Hematopoietic multipotent progenitor cell (in vitro differentiated cells): ENCODE results near the gene GREM2. TPM values are rescaled to one million over a fixed set of nuclear protein-coding genes. Genes with fewer than 3 reads are reported as not detected.

ENCODE experiments used
- DNase-seq, 3 donors: peaks; one replicate each; pipeline ENCODE4 v3.0.0-alpha.2; 2011 to 2015; ENCODE audit warnings: low read depth in 2 of 3, low spot score in 2 of 3
- total RNA-seq: library from RNA; depleted of rRNA; stranded (reverse); fragments of >200 nt; gene quantifications from one replicate; pipeline ENCODE4 v1.2.3, GENCODE V29; 2012

Gene GREM2
- total RNA-seq, 1 donor: not detected

- no peak for DNase-seq
Measured at GRCh38 chr1:240503558-240503957, 108.4 kb downstream of the GREM2 start.

- no peak for DNase-seq
Measured at GRCh38 chr1:240503036-240503435, 108.9 kb downstream of the GREM2 start.

GRCh38 chr1:240501115-240501514 is 110.8 kb downstream of the GREM2 start:
- no peak for DNase-seq

- no peak for DNase-seq
Measured at GRCh38 chr1:240500647-240501046, 111.3 kb downstream of the GREM2 start.

GRCh38 chr1:240499012-240499411 is 112.9 kb downstream of the GREM2 start:
- DNase-seq: no peak

- DNase-seq: no peak
Measured at GRCh38 chr1:240498335-240498734, 113.6 kb downstream of the GREM2 start.

- no peak for DNase-seq
Measured at GRCh38 chr1:240497908-240498307, 114.0 kb downstream of the GREM2 start.

- DNase-seq: no peak
Measured at GRCh38 chr1:240496941-240497340, 115.0 kb downstream of the GREM2 start.

- no peak for DNase-seq
Measured at GRCh38 chr1:240496356-240496755, 115.6 kb downstream of the GREM2 start.

GRCh38 chr1:240495601-240496000 is 116.4 kb downstream of the GREM2 start:
- no peak for DNase-seq

GRCh38 chr1:240492832-240493440 is 119.0 kb downstream of the GREM2 start:
- DNase-seq: peak in 2 of 3 donors; percentile 16 to 24

GRCh38 chr1:240491796-240492195 is 120.2 kb downstream of the GREM2 start:
- no peak for DNase-seq

GRCh38 chr1:240491156-240491555 is 120.8 kb downstream of the GREM2 start:
- DNase-seq: no peak

GRCh38 chr1:240487493-240487892 is 124.5 kb downstream of the GREM2 start:
- no peak for DNase-seq

- no peak for DNase-seq
Measured at GRCh38 chr1:240486611-240487010, 125.3 kb downstream of the GREM2 start.

GRCh38 chr1:240484804-240485443 is 127.0 kb downstream of the GREM2 start:
- DNase-seq: no peak

- DNase-seq: no peak
Measured at GRCh38 chr1:240478536-240478935, 133.4 kb downstream of the GREM2 start.

- no peak for DNase-seq
Measured at GRCh38 chr1:240475832-240476231, 136.1 kb downstream of the GREM2 start.

- DNase-seq: no peak
Measured at GRCh38 chr1:240474133-240474614, 137.8 kb downstream of the GREM2 start.

GRCh38 chr1:240468656-240469055 is 143.3 kb downstream of the GREM2 start:
- no peak for DNase-seq

GRCh38 chr1:240467895-240468294 is 144.1 kb downstream of the GREM2 start:
- DNase-seq: no peak

- DNase-seq: no peak
Measured at GRCh38 chr1:240466509-240466908, 145.4 kb downstream of the GREM2 start.
